RWPE2 (cell line): ENCODE data around the gene ZC3H8.

ENCODE experiments used
- ATAC-seq: fragments of 200-7000 bp; cut with Tn5 transposase; 3 replicates; pipeline ENCODE4 v1.9.1; 2021; ENCODE audit warnings: low read depth
- DNase-seq: peaks from one replicate; pipeline ENCODE4 v3.0.0-alpha.2; 2020; ENCODE audit warnings: low spot score
- H3K27ac ChIP-seq: fragments of 450-650 bp; 2 replicates; pipeline ENCODE4 v1.5.1; 2017; ENCODE audit warnings: mild to moderate bottlenecking; ENCODE audit not compliant: poor library complexity, severe bottlenecking
- H3K27me3 ChIP-seq: fragments of 250-450 bp; sonication (Bioruptor Pico); 2 replicates; pipeline ENCODE4 v1.5.1; 2021; ENCODE audit warnings: mild to moderate bottlenecking, moderate library complexity; ENCODE audit not compliant: insufficient read depth, poor library complexity, severe bottlenecking
- H3K36me3 ChIP-seq: fragments of 250-450 bp; sonication (Bioruptor Pico); 2 replicates; pipeline ENCODE4 v1.5.1; 2020; ENCODE audit warnings: low read depth, mild to moderate bottlenecking, moderate library complexity
- H3K4me1 ChIP-seq: fragments of 250-450 bp; sonication (Bioruptor Pico); 2 replicates; pipeline ENCODE4 v1.5.1; 2021; ENCODE audit warnings: mild to moderate bottlenecking, moderate library complexity; ENCODE audit not compliant: insufficient read depth, poor library complexity, severe bottlenecking
- H3K4me3 ChIP-seq: fragments of 250-450 bp; sonication (Bioruptor Pico); 2 replicates; pipeline ENCODE4 v1.5.1; 2021; ENCODE audit warnings: mild to moderate bottlenecking, moderate library complexity; ENCODE audit not compliant: severe bottlenecking
- H3K9me3 ChIP-seq: fragments of 250-450 bp; sonication (Bioruptor Pico); 2 replicates; pipeline ENCODE4 v1.5.1; 2021; ENCODE audit warnings: mild to moderate bottlenecking, moderate library complexity; ENCODE audit not compliant: severe bottlenecking
- TF ChIP-seq, protein P1 (sequence below): fragments of 450-650 bp; IDR thresholded peaks from one replicate; pipeline ENCODE4 v1.5.1; 2017; ENCODE audit warnings: mild to moderate bottlenecking, moderate library complexity; ENCODE audit not compliant: poor library complexity, severe bottlenecking

Gene ZC3H8

DNA sequence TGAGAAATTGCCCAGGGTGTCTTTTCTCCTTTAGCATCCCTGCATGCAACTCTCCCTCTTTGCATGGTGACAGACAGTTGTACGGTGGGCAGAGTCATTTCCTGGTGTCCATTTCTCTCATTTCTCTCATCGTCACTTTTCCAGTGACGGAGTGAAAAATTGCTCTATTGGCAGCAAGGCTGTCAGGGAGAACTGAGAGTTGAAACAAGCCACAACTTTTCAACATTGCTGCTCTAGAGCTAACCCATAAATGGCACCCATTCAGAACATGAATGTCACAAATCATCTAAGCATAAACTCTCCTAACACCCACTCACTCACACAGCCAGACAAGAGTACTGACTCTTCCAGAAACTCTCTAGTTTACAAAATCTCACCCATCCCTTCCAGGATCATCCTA is 55.7 kb downstream of the ZC3H8 start:
- TF ChIP-seq, protein P1, sequence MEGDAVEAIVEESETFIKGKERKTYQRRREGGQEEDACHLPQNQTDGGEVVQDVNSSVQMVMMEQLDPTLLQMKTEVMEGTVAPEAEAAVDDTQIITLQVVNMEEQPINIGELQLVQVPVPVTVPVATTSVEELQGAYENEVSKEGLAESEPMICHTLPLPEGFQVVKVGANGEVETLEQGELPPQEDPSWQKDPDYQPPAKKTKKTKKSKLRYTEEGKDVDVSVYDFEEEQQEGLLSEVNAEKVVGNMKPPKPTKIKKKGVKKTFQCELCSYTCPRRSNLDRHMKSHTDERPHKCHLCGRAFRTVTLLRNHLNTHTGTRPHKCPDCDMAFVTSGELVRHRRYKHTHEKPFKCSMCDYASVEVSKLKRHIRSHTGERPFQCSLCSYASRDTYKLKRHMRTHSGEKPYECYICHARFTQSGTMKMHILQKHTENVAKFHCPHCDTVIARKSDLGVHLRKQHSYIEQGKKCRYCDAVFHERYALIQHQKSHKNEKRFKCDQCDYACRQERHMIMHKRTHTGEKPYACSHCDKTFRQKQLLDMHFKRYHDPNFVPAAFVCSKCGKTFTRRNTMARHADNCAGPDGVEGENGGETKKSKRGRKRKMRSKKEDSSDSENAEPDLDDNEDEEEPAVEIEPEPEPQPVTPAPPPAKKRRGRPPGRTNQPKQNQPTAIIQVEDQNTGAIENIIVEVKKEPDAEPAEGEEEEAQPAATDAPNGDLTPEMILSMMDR = no peak
- no peaks in the 10 kb centered on the region for H3K27me3 ChIP-seq
- H3K4me3 ChIP-seq = no peak overlapping the region
- H3K27ac ChIP-seq = no peak overlapping the region
- ATAC-seq (no peak), DNase-seq (no peak)
- H3K9me3 ChIP-seq = peaks cover 6% of the 10 kb centered on the region
- H3K4me1 ChIP-seq = no peaks in the 10 kb centered on the region
- no peaks in the 10 kb centered on the region for H3K36me3 ChIP-seq

DNA sequence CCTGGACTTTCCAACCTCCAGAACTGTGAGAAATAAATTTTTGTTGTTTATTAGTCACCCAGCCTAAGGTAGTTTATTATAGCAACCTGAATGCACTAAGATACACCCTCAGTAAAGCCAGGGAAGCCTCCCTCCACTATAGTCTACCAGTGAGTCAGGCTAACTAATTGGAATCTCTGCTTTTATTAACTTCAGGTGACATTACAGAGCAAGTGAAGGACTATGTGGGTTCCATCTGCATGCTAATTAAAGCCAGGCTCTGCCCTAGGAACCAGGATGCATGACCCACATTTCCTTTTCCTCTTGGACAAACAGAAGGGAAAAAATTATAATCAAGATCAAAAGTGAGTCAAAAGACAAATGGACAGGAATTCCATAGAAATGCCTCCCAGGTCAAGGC is 56.1 kb downstream of the ZC3H8 start:
- Histone ChIP-seq H3K27me3 (no peaks in the 10 kb centered on the region), H3K27ac (no peak overlapping the region), H3K4me3 (no peak overlapping the region), H3K9me3 (peaks cover 1% of the 10 kb centered on the region), H3K36me3 (no peaks in the 10 kb centered on the region), H3K4me1 (no peaks in the 10 kb centered on the region)
- TF ChIP-seq, protein P1 = no peak
- DNase-seq = no peak
- no peak for ATAC-seq

DNA sequence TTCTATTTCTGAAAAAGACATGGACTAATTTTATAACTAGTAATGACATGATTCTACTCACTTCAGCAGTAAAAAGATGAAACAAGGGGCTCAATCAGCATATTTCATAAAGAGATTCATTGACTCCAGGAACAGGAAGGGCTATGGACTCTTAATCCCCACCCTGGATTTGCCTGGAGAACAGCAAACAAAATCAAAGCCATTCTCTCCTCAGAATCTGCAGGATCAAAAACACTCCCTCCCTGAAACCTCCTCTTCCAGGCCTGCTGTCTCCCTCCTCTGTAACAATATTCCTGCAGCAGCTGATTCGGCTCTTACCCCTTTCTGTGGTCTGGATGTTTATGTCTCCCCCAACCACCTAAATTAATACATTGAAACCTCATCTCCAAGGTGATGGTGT is 57.0 kb downstream of the ZC3H8 start:
- TF ChIP-seq, protein P1 = no peak
- no peak overlapping the region for H3K4me3 ChIP-seq
- H3K4me1 ChIP-seq = no peaks in the 10 kb centered on the region
- H3K36me3 ChIP-seq = no peaks in the 10 kb centered on the region
- no peaks in the 10 kb centered on the region for H3K27me3 ChIP-seq
- ATAC-seq (no peak), DNase-seq (no peak)
- no peak overlapping the region for H3K27ac ChIP-seq
- H3K9me3 ChIP-seq = no peaks in the 10 kb centered on the region

DNA sequence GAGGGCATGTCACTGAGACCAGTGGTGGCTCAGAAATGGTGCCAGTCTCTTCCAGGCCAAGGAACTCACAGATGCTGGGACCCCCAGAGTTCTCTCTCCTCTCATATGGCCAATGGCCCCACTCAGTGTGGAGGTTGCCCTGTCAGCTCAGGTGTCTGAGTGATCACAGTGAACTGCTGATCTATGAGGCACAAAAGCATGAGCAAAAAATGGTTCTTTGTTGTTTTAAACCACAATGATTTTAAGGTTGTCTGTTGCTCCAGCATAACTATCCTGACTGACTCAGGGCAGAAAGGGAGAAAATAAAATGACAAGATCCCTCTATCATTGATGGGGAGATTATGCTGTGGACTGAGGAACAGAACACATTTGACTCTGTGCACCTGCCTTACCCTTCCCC is 58.9 kb downstream of the ZC3H8 start:
- Histone ChIP-seq H3K4me3 (no peak overlapping the region), H3K4me1 (no peaks in the 10 kb centered on the region), H3K27me3 (no peaks in the 10 kb centered on the region), H3K9me3 (no peaks in the 10 kb centered on the region), H3K36me3 (no peaks in the 10 kb centered on the region), H3K27ac (no peak overlapping the region)
- TF ChIP-seq, protein P1 = no peak
- no peak for DNase-seq
- no peak for ATAC-seq

DNA sequence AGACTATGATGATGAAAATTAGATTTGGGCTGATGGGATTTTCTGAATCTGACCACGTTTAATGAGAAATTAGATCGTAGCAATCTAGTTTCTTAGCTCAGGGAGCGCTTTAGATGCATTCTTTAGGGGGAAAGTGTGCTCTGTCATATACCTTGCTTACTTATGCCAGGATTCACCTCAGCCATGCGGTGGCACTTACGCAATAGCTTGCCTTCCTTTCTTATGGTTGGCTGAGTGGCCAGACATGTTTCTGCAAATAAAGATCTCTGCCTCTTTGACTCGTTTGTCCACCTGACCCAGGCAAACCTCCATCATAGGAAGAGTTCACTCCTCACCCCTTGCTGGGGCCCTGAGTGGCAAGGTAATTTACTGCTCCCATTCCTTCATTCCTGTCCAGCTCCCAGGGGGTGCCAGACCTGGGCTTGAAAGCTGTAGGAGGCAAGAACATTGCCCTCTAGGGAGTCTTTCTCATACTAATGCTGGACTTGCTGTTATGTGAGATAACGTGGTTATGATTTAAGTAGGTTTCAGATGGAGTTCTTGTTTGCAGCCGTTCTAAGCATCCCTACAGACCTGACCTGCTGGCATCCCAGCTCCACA is 59.6 kb downstream of the ZC3H8 start:
- TF ChIP-seq, protein P1 = no peak
- Histone ChIP-seq H3K4me3 (no peak overlapping the region), H3K9me3 (no peaks in the 10 kb centered on the region), H3K27me3 (no peaks in the 10 kb centered on the region), H3K27ac (no peak overlapping the region), H3K36me3 (no peaks in the 10 kb centered on the region), H3K4me1 (no peaks in the 10 kb centered on the region)
- no peak for ATAC-seq
- no peak for DNase-seq
